Fibroblast of pulmonary artery (primary cell): ENCODE results near the gene HS3ST5.
A peak's percentile ranks its signal among the peaks of the same experiment; 100 is the strongest.

ENCODE experiments used
- DNase-seq: peaks from one replicate; pipeline ENCODE4 v3.0.0-alpha.2; 2010; ENCODE audit warnings: low read depth
- H3K4me3 ChIP-seq: replicated peaks from 2 replicates; pipeline ENCODE4 v1.5.1; 2011; ENCODE audit warnings: low read depth, mild to moderate bottlenecking, control low read depth, low read length, moderate library complexity
- CTCF ChIP-seq: IDR thresholded peaks from 2 replicates; pipeline ENCODE4 v1.5.1; 2011; ENCODE audit warnings: mild to moderate bottlenecking, control low read depth, low read length, inconsistent platforms; ENCODE audit errors: missing control alignments

Gene HS3ST5

GRCh38 chr6:114290864-114291263 is 52.0 kb downstream of the HS3ST5 start:
- TF ChIP-seq CTCF, result no peak
- no peak overlapping the region for H3K4me3 ChIP-seq
- no peak for DNase-seq

- TF ChIP-seq CTCF, result no peak
- H3K4me3 ChIP-seq, result no peak overlapping the region
- no peak for DNase-seq
Measured at GRCh38 chr6:114288701-114289495, 53.9 kb downstream of the HS3ST5 start.

GRCh38 chr6:114287461-114287860 is 55.4 kb downstream of the HS3ST5 start:
- TF ChIP-seq CTCF, result no peak
- no peak overlapping the region for H3K4me3 ChIP-seq
- no peak for DNase-seq

GRCh38 chr6:114286211-114286610 is 56.6 kb downstream of the HS3ST5 start:
- TF ChIP-seq CTCF, result no peak
- H3K4me3 ChIP-seq, result no peak overlapping the region
- DNase-seq, result no peak

- H3K4me3 ChIP-seq, result no peak overlapping the region
- DNase-seq, result peak; percentile 4
- no peak for TF ChIP-seq CTCF
Measured at GRCh38 chr6:114284281-114284680, 58.5 kb downstream of the HS3ST5 start.

GRCh38 chr6:114282292-114282691 is 60.5 kb downstream of the HS3ST5 start:
- TF ChIP-seq CTCF, result no peak
- no peak overlapping the region for H3K4me3 ChIP-seq
- no peak for DNase-seq

GRCh38 chr6:114281496-114281895 is 61.3 kb downstream of the HS3ST5 start:
- no peak overlapping the region for H3K4me3 ChIP-seq
- no peak for TF ChIP-seq CTCF
- DNase-seq, result no peak
